Measurements from ENCODE around the gene INPP5A.

INPP5A gene

DNA sequence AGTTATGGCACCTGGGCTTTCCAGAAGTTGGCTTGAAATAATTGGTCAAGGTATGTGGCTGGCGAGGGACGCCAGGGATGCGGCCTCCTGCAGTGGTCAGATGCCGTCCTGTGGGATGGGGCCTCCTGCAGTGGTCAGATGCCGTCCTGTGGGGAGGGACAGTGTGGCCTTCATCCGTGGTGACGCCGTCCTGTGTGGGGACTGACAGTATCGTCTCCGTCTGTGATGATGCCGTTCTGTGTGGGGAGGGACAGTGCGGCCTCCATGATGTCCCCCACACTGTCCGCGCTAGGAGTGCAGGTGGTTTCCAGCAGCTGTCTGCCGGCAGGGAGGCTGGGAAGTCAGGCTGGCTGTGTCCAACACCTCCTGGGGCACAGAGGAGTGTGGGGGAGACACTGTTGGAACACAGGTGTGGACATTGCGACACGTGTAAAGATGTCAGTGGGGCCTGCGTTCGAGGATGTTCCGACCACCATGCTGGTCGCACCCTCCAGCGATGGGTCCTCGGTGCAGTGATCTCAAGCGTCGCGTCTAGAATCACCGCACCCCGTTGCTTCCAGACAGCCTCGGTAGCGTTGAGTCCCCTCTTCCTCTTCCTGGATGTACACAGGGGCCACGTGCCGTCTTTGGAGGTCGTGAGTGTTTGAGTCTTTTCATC lies 52.6 kb downstream of the INPP5A start:
- Histone ChIP-seq H3K9ac (ENCODE audit: insufficient read length, low read depth) (no peak overlapping the region), H3K27me3 (ENCODE audit: insufficient read depth, insufficient read length) (no peaks in the 10 kb centered on the region), H3K9me3 (ENCODE audit: insufficient read depth, low read length) (no peaks in the 10 kb centered on the region), H3K4me3 (ENCODE audit: insufficient read length, low read depth) (no peak overlapping the region), H3K36me3 (ENCODE audit: insufficient read depth, insufficient read length, low read length) (no peaks in the 10 kb centered on the region), H3K4me1 (ENCODE audit: insufficient read depth, insufficient read length) (peaks cover 3% of the 10 kb centered on the region)
- TF ChIP-seq ZNF274 (IDR thresholded peaks at IDR 0.05; ENCODE audit: low read depth, low read length) (no peak), SUZ12 (IDR thresholded peaks at IDR 0.05; ENCODE audit: extremely low read depth, insufficient read depth, insufficient read length) (no peak), YY1 (IDR thresholded peaks at IDR 0.05; ENCODE audit: insufficient read depth, insufficient read length) (no peak)
- no peak for DNase-seq (ENCODE audit: low read depth, low spot score)

DNA sequence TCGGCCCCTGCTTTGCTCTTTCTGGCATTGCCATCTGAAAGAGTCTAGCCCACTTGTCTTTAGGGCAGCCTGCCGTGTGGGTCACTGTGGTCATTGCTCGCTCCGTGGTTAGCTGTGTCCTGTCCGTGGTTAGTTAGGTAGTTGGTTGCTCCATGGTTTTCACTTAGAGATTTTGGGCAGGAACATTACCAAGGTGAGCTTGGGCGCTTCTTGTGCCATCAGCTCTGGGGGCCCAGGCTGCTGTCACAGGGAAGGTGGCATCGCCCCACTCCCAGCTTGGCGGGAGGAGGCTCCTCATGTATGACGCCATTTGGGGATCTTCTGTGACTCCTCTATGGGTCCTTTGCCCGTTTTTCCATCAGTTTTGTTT lies 53.1 kb downstream of the INPP5A start:
- no peak overlapping the region for H3K9ac ChIP-seq (ENCODE audit: insufficient read length, low read depth)
- TF ChIP-seq YY1 (IDR thresholded peaks at IDR 0.05; ENCODE audit: insufficient read depth, insufficient read length) (no peak), ZNF274 (IDR thresholded peaks at IDR 0.05; ENCODE audit: low read depth, low read length) (no peak), SUZ12 (IDR thresholded peaks at IDR 0.05; ENCODE audit: extremely low read depth, insufficient read depth, insufficient read length) (no peak)

DNA sequence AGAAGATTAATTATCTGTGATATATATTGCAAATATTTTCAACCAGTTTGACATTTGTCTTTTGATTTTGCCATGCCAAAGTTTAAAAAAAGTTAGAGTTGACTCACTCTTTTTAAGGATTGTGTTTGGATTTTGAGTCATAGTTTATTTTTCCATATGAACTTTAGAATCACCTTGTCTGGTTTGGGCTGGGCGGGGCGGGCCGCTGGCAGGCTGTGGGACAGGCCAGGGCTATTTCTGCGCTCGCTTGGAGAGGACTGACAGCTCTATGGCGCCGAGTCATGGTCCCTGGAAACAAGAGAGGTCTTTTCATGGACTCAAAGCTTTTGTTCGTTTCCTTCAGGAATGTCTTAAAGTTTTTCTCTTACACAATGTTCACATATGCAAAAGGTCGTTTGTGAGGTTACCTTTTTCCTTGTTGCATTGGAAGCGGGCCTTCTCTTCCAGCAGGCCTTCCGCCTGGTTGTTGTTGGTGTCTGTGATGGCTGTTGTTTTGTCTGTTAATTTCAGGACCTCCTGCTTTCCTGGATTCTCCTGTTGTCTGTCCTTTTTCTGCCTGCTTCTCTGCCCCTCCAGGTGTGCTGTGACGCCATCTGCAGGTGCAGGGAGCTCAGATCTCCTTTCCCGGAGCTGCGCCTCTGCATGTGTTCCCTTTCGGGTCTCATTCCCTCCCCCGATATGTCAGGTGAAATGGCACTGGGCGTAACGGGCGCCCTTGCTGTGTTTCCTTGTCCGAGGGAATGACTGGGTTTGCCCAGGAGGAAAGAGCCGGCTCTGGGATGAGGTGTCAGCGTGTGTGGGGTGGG lies 53.8 kb downstream of the INPP5A start:
- Histone ChIP-seq H3K9me3 (ENCODE audit: insufficient read depth, low read length) (no peaks in the 10 kb centered on the region), H3K27me3 (ENCODE audit: insufficient read depth, insufficient read length) (no peaks in the 10 kb centered on the region), H3K36me3 (ENCODE audit: insufficient read depth, insufficient read length, low read length) (no peaks in the 10 kb centered on the region), H3K4me3 (ENCODE audit: insufficient read length, low read depth) (no peak overlapping the region), H3K4me1 (ENCODE audit: insufficient read depth, insufficient read length) (no peaks in the 10 kb centered on the region), H3K9ac (ENCODE audit: insufficient read length, low read depth) (no peak overlapping the region)
- no peak for DNase-seq (ENCODE audit: low read depth, low spot score)
- no peak for TF ChIP-seq YY1 (IDR thresholded peaks at IDR 0.05; ENCODE audit: insufficient read depth, insufficient read length)
- TF ChIP-seq ZNF274 (IDR thresholded peaks at IDR 0.05; ENCODE audit: low read depth, low read length) = no peak
- TF ChIP-seq SUZ12 (IDR thresholded peaks at IDR 0.05; ENCODE audit: extremely low read depth, insufficient read depth, insufficient read length) = no peak

More for the DNA sequence above, 53.1 kb downstream of the INPP5A start:
- Histone ChIP-seq H3K27me3 (ENCODE audit: insufficient read depth, insufficient read length) (no peaks in the 10 kb centered on the region), H3K4me1 (ENCODE audit: insufficient read depth, insufficient read length) (peaks cover 3% of the 10 kb centered on the region), H3K36me3 (ENCODE audit: insufficient read depth, insufficient read length, low read length) (no peaks in the 10 kb centered on the region), H3K9me3 (ENCODE audit: insufficient read depth, low read length) (no peaks in the 10 kb centered on the region), H3K4me3 (ENCODE audit: insufficient read length, low read depth) (no peak overlapping the region)
- no peak for DNase-seq (ENCODE audit: low read depth, low spot score)

DNA sequence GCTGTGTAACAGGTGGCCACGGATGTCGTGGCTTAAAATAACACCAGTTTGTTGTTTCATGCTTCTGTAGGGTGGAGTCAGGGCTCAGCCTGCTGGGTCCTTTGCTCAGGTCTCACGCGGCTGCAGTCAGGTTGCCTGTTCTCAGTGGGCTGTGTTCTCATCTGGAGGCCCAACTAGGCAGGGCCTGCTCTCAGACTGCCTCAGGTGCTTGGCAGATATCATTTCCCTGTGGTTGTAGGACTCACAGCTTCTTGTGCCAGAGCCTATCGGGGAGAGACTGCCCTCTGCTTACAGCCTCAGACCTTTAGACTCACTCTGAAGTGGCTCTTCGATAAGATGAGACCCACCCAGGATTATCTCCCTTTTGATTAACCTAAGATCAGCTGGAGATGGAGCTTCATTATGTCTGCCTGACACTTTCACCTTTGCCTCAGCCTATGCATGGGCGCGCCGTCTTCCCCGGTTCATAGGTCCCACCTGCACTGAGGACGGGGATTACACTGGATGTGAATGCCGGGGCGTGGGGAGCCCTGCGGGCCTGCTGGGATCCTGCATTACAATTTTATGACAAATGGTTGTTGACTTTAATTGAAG lies 55.3 kb downstream of the INPP5A start:
- no peak for DNase-seq (ENCODE audit: low read depth, low spot score)
- Histone ChIP-seq H3K9ac (ENCODE audit: insufficient read length, low read depth) (no peak overlapping the region), H3K4me1 (ENCODE audit: insufficient read depth, insufficient read length) (no peaks in the 10 kb centered on the region), H3K9me3 (ENCODE audit: insufficient read depth, low read length) (no peaks in the 10 kb centered on the region; the same call in 1 of the 2 replicates), H3K27me3 (ENCODE audit: insufficient read depth, insufficient read length) (peaks cover 3% of the 10 kb centered on the region), H3K4me3 (ENCODE audit: insufficient read length, low read depth) (no peak overlapping the region), H3K36me3 (ENCODE audit: insufficient read depth, insufficient read length, low read length) (no peaks in the 10 kb centered on the region)
- no peak for TF ChIP-seq YY1 (IDR thresholded peaks at IDR 0.05; ENCODE audit: insufficient read depth, insufficient read length)
- TF ChIP-seq ZNF274 (IDR thresholded peaks at IDR 0.05; ENCODE audit: low read depth, low read length) = no peak
- no peak for TF ChIP-seq SUZ12 (IDR thresholded peaks at IDR 0.05; ENCODE audit: extremely low read depth, insufficient read depth, insufficient read length)

DNA sequence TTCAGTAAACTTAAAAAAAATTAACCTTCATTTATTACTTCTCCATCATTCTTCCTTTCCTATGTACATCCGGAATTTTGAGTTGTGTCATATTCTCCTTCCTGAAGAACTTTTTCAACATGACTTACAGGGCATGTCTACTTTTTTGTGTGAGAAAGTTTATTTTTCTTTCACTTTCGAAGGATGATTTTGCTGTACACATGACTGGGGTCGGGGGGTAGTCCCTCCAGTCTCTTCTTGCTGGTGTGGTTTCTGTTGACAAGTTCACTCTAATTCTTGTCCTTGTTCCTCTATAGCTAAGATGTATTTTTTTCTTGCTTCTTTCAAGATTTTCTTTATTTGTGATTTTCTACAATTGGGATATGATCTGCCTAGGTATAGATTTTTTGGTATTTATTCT lies 55.8 kb downstream of the INPP5A start:
- no peak overlapping the region for H3K4me3 ChIP-seq (ENCODE audit: insufficient read length, low read depth)
- TF ChIP-seq ZNF274 (IDR thresholded peaks at IDR 0.05; ENCODE audit: low read depth, low read length) = no peak
- TF ChIP-seq YY1 (IDR thresholded peaks at IDR 0.05; ENCODE audit: insufficient read depth, insufficient read length) = no peak
- no peak for TF ChIP-seq SUZ12 (IDR thresholded peaks at IDR 0.05; ENCODE audit: extremely low read depth, insufficient read depth, insufficient read length)
- DNase-seq (ENCODE audit: low read depth, low spot score) = no peak

DNA sequence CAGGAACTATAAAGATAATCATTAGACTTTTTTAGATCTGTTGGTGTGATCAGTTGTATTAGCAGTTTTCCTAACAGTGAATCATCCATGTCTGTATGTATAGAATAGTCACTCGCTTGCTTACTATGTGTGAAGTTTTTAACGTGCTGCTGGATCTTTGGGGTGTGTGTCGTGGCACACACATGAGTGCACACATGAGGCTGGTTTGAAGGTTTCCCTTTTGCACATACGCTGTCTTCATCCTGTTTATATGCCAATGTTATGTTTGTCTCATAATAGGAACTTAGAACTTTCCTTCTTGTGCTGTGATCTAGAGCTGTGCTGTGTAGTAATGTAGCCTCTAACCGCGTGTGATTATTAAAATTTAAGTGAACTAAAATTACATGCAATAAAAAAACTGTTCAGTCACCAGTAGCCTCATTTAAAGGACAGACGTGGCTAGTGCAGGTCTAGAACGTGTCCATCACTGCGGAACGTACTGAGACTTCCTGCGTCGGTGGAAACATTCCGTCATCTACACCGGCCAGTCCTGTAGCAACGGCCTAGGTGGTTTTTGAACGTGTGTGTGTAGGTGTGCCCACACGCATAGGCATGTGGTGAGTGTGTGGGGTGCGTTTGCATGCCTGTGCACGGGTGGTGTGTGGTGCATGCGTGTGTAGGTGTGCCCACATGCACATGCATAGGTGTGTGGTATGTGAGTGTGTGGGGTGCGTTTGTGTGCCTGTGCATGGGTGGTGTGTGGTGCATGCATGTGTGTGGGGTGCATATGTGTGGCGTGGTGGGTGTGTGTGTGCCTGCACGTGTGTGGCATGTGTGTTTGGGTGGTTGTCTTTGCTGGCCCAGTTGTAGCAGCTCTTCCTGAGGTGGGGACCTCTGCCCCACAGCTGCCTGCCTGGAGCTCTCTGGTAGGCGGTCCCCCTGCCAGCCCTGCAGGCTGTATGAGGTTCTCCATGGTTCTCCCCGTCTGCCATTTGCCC lies 56.6 kb downstream of the INPP5A start:
- H3K36me3 ChIP-seq (ENCODE audit: insufficient read depth, insufficient read length, low read length) = no peaks in the 10 kb centered on the region
- no peaks in the 10 kb centered on the region for H3K4me1 ChIP-seq (ENCODE audit: insufficient read depth, insufficient read length)
- H3K27me3 ChIP-seq (ENCODE audit: insufficient read depth, insufficient read length) = peaks cover 7% of the 10 kb centered on the region
- no peak overlapping the region for H3K9ac ChIP-seq (ENCODE audit: insufficient read length, low read depth)
- H3K9me3 ChIP-seq (ENCODE audit: insufficient read depth, low read length) = peaks cover 1% of the 10 kb centered on the region; the same call in 1 of the 2 replicates
- no peak for DNase-seq (ENCODE audit: low read depth, low spot score)
- TF ChIP-seq ZNF274 (IDR thresholded peaks at IDR 0.05; ENCODE audit: low read depth, low read length) = no peak
- TF ChIP-seq SUZ12 (IDR thresholded peaks at IDR 0.05; ENCODE audit: extremely low read depth, insufficient read depth, insufficient read length) = no peak
- no peak for TF ChIP-seq YY1 (IDR thresholded peaks at IDR 0.05; ENCODE audit: insufficient read depth, insufficient read length)
- no peak overlapping the region for H3K4me3 ChIP-seq (ENCODE audit: insufficient read length, low read depth)

More for the DNA sequence above, 55.8 kb downstream of the INPP5A start:
- Histone ChIP-seq H3K9ac (ENCODE audit: insufficient read length, low read depth) (no peak overlapping the region), H3K27me3 (ENCODE audit: insufficient read depth, insufficient read length) (peaks cover 7% of the 10 kb centered on the region), H3K36me3 (ENCODE audit: insufficient read depth, insufficient read length, low read length) (no peaks in the 10 kb centered on the region), H3K9me3 (ENCODE audit: insufficient read depth, low read length) (no peaks in the 10 kb centered on the region; the same call in 1 of the 2 replicates), H3K4me1 (ENCODE audit: insufficient read depth, insufficient read length) (no peaks in the 10 kb centered on the region)
